KG1 (cell line): ENCODE data around the gene DHX58.

ENCODE experiments used
- DNase-seq: peaks from one replicate; lab custom pipeline; 2025; lab: John Stamatoyannopoulos, UW

The DHX58 gene

DNA sequence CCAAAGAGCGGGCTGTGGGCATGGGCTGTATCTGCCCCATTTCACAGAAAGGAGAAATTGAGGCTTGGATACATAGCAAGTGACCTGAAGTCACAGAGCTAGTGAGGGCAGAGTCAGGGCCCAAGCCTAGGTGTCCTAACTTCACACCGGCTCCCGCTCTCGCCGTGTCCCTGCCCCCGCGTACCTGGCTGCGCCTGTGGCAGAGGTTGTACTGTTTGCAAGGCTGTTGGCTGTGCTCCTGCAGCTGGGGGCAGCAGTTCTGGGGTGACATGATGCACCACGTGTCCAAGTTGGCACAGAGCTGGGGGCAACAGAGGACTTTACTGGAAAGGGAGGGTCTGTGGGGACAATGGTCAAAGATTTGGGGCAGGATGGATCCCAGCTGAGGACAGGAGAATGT is 3.4 kb downstream of the DHX58 start:
- DNase-seq = no peak

GRCh38 chr17:42107597-42108576 is 4.6 kb downstream of the DHX58 start:
- no peak for DNase-seq

- no peak for DNase-seq
Observed at GRCh38 chr17:42107124-42107523, 5.4 kb downstream of the DHX58 start.

- no peak for DNase-seq
Observed at GRCh38 chr17:42106009-42106408, 6.5 kb downstream of the DHX58 start.

GRCh38 chr17:42104264-42104663 is 8.2 kb downstream of the DHX58 start:
- no peak for DNase-seq

GRCh38 chr17:42103221-42103954 is 9.1 kb downstream of the DHX58 start:
- DNase-seq = no peak

GRCh38 chr17:42101513-42102292 is 10.8 kb downstream of the DHX58 start:
- peak; percentile 52 for DNase-seq

GRCh38 chr17:42098730-42099399 is 13.6 kb downstream of the DHX58 start:
- no peak for DNase-seq

DNA sequence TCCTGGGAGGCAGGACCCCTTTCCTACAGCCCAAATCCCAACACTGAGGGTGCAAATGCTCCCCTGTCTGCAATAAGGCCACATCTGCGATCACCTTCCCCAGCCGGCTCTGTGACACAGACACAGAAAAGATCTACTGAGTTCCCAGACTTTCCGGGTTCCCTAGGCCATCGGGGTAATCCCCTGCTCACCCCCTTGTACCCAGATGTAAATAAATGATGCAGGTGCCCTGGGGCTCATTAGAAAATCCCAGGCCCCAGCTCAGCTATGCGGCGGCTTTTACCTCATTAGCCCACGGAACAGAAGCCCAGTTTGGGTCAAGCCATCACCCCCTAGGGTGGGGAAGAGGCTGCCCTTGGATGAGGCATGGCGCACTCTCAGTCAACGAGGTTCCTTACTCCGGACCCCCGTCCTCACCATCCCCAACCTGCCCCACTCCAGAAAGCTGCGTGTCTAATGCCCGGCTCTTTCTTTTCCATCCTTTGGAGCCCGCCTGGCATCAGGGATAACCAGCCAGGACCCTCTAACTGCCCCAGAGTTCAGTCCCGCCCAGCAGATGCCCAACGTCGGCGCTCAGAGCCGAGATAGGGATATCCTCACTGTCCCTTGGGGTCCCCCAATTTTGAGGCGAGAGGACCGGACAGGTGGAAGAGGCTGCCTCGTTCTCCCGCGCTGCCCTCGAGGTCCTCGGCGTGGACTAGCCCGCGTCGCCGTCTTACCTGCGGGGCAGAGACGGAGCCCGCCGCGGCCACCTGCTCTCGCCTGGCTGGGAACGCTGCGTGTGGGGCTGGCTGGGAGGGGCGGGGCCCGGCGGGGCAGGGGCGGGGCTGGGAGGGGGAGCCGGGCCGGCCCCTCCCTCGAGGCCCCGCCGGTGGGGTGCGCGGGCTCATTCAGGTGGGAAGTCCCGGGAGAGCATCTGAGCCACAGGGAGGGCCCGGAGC is 14.6 kb downstream of the DHX58 start, which contains the start of gene ZNF385C:
ZNF385C (minus strand) TSS at position 783 of the 941 bp plus-strand sequence. CDS start 35,417 bp downstream, outside the sequence.
- no peak for DNase-seq

DNA sequence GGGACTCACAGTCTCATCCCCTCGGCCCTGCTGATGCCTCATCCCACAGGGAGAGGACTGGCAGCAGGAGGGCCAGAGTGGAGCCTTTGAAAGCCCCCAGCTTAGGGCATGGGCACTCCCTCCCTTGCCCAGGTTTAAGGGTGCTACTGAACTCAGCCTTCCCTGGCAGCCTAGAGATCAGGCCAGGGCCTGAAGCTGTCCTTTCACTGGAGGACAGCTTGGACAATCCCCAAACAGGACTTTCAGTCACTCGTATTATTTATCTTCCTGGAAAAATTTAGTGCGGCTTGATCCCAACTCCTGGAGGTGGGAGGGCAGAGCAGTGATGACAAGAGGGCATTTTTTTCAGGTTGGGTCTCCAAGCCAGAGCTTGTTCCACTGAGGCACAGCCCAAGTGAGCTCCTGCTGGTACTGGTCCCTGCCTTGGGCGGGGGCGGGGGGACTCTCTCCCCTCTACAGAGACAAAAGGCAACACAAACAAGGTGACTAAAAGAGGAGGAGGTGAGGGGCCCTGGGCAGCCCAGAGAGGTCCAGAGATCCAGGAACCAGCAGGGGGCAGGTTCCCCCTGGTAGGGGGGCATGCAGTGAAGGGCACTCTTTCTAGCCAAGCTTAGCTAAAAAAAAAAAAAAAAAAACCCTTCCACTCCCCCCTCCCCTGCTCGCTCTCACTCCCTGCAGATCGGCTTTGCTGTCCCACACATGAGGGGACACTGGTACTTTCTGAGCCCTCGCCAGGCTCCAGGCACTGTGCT is 16.0 kb downstream of the DHX58 start:
- DNase-seq = no peak

DNA sequence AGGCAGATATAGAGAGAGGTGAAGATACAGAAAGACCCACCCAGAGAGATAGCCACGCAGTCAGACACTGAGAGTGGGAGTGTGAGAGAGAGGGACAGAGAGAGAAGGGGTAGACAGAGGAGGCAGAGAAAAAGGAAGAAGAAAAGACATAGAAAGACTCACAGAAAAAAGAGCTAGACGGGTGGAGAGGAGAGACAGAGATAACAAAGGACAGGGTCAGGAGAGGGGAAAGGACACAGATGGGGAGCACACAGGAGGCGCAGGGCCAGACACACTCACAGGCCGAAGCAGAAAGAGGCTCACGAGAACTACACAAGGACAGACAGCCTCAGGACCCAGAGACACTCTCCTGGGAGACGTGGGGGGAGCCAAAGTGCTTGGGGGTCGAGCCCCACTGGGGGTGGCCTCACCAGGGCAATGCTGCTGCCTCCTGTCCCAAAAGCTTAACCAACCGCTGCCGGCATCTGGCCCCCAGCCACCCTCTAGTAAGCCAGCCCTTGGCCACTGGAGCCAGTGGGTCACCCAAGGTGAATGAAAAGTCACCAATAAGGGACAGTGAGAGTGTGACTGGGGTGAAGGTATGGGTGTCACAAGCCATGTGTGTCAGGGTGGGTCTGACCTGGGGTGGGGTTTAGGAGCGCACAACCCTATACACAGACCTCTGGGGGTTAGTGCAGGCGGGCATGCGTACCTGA is 18.0 kb downstream of the DHX58 start:
- DNase-seq = no peak

DNA sequence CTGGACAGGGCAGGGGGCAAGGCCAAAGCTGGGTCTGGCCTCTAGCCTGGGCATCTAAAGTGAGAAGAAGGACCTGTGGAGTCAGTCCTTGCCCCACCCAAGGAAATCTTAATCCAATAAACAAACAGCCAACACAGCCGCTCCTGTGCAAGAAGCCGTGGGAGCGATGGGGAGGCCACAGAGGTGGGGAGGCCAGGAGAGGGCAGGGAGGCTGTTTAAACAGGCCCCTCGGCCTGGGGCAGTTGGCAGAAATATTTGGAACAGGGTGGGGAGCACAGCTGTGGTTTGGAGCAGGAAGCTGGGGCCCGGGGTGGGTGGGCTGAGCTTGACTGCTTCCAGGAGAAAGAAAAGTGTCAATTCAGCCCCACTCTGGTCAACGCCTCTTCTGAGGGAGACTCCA is 19.6 kb downstream of the DHX58 start:
- no peak for DNase-seq

- no peak for DNase-seq
Observed at GRCh38 chr17:42090964-42091790, 21.3 kb downstream of the DHX58 start.

GRCh38 chr17:42088736-42089135 is 23.8 kb downstream of the DHX58 start:
- no peak for DNase-seq

DNA sequence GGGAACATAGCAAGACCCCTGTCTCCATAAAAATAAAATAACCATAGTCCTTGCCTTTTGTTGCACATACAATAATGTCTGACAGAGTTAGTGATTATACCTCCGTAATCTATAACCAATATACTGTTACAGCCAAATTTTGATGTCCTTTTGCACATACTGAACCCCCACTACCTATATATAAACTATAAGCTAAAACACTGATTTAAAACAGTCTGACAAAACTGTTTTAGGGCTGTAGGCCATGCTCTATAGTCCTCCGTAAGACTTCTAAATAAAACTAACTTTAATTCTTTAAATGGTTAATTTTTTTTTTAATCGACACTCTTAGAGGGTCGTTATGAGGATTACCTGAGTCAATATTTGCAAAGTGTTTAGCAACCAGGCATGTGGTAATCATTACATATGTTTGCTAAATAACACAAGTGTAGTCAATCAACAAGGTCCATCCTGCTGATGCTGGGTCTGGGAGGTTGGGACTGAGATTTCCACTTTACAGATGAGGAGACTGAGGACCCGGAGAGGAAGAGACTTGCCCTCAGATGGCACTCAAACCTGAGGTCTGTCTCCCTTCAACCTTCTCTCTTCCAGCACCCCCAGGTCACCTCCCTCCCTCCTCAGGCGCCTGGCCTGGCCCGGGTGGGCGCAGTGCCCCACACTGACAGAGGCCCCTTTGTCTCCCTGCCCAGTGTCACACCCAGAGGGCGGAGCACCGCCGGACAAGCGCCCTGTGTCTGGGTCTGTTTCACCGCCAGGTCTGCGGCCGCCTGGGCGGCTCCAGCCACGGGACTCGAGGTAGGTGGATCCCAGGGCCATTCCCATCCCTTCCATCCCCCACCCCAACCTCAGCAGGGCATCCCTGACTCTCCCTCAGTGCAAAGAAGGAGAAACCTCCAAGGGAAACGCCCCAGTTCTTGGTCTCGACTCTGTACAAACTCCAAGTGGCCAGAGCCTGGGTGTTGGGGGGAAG is 24.5 kb downstream of the DHX58 start:
- no peak for DNase-seq

DNA sequence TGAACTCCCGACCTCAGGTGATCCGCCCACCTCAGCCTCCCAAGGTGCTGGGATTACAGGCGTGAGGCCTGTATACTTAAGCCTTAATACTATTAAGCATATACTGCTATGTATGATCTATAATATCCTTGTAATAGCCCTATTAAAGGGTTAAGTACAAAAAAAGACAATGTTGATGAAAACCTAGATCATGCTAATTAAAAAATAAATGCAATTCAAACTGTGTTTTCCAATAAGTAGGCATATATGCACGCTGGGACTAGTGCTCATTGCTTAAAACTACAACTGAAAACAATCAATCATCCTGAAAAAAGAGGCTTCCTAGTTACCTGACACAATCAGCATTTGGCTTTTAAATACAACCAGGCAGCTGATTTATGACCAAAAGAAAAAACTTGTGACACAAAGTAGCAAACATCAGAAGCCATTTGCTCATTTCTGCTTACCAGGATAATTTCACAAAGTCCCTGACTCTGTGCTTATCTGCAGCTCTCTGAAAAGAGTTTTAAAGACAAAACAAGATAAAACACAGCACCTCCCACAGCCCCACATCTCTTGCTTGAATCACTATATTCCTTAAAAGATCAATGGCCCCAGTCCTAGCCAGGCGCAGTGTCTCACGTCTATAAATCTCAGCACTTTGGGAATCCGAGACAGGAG is 25.3 kb downstream of the DHX58 start:
- no peak for DNase-seq
